OCI-LY3 (cell line): ENCODE data around the gene PRDX6.

Source experiments
- EZH2phosphoT487 ChIP-seq: fragments of 200-600 bp; shearing (Covaris generic); IDR thresholded peaks from 2 replicates; pipeline ENCODE4 v1.6.1; 2018; ENCODE audit warnings: antibody characterized with exemption, mixed run types, low read depth
- TF ChIP-seq, protein P1 (sequence below): fragments of 200-600, 300-600 bp; sonication (generic); IDR thresholded peaks from 2 replicates; pipeline ENCODE4 v1.5.1; 2014; ENCODE audit warnings: antibody characterized with exemption, low read length, low read depth

DNA sequence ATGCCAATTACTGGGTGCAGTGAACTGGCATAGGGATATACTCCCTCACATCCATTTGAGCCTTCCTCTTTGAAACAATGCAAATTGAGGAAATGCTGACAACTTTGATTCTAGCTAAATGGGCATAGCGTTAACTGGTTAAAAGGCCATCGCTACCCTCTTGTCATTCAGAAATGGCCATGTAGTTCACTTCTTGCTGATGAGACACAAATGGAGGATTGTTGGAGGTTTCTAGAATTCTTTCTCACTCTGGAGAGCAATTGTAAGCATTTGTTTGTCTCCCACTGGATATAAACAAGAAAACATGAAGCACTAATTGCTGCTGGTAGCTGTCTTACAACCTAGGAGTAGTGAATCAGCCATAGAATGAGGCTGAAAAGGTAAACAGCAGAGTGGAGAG, 14.4 kb downstream of the PRDX6 start:
- TF ChIP-seq, protein P1, sequence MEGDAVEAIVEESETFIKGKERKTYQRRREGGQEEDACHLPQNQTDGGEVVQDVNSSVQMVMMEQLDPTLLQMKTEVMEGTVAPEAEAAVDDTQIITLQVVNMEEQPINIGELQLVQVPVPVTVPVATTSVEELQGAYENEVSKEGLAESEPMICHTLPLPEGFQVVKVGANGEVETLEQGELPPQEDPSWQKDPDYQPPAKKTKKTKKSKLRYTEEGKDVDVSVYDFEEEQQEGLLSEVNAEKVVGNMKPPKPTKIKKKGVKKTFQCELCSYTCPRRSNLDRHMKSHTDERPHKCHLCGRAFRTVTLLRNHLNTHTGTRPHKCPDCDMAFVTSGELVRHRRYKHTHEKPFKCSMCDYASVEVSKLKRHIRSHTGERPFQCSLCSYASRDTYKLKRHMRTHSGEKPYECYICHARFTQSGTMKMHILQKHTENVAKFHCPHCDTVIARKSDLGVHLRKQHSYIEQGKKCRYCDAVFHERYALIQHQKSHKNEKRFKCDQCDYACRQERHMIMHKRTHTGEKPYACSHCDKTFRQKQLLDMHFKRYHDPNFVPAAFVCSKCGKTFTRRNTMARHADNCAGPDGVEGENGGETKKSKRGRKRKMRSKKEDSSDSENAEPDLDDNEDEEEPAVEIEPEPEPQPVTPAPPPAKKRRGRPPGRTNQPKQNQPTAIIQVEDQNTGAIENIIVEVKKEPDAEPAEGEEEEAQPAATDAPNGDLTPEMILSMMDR, result no peak
- TF ChIP-seq EZH2phosphoT487, result no peak
